Neural cell (in vitro differentiated cells): ENCODE results near the gene TNFAIP3. TPM values are rescaled to one million over a fixed set of nuclear protein-coding genes. Genes with fewer than 3 reads are reported as not detected.

Experiments used
- H2AFZ ChIP-seq: fragments of 200-600, 300-800 bp; sonication (generic), shearing (Covaris generic); 2 replicates; pipeline ENCODE4 v1.6.0; 2014; ENCODE audit warnings: low read depth, mild to moderate bottlenecking, antibody characterized with exemption, low read length, moderate library complexity
- H3F3A ChIP-seq: fragments of 200-600 bp; shearing (Covaris generic); 2 replicates; pipeline ENCODE4 v1.6.1; 2016; ENCODE audit warnings: mild to moderate bottlenecking, moderate library complexity, mixed read lengths, antibody characterized with exemption, low read length; ENCODE audit not compliant: insufficient read depth, poor library complexity, severe bottlenecking
- H3K27ac ChIP-seq: fragments of 200-600, 300-800 bp; sonication (generic), shearing (Covaris generic); 2 replicates; pipeline ENCODE4 v1.5.1; 2014; ENCODE audit warnings: mild to moderate bottlenecking, low read length, moderate library complexity
- H3K27me3 ChIP-seq: fragments of 300-800, 200-600 bp; sonication (generic), shearing (Covaris generic); 2 replicates; pipeline ENCODE4 v1.6.0; 2014; ENCODE audit warnings: mild to moderate bottlenecking, low read depth, low read length, moderate library complexity; ENCODE audit not compliant: insufficient read depth
- H3K36me3 ChIP-seq: fragments of 300-800, 200-600 bp; sonication (generic), shearing (Covaris generic); 2 replicates; pipeline ENCODE4 v1.5.1; 2014; ENCODE audit warnings: mild to moderate bottlenecking, antibody characterized with exemption, low read length, moderate library complexity; ENCODE audit not compliant: insufficient read depth
- H3K4me2 ChIP-seq: fragments of 300-800, 200-600 bp; sonication (generic), shearing (Covaris generic); 2 replicates; pipeline ENCODE4 v1.6.0; 2014; ENCODE audit warnings: mild to moderate bottlenecking, low read length
- H3K4me3 ChIP-seq: fragments of 300-800, 200-600 bp; sonication (generic), shearing (Covaris generic); 2 replicates; pipeline ENCODE4 v1.5.1; 2014; ENCODE audit warnings: mild to moderate bottlenecking, low read length, moderate library complexity
- H3K79me2 ChIP-seq: fragments of 200-600 bp; shearing (Covaris generic); replicated peaks from 2 replicates; pipeline ENCODE4 v1.6.0; 2014; ENCODE audit warnings: mild to moderate bottlenecking, low read length, moderate library complexity; ENCODE audit not compliant: insufficient read depth
- H3K9ac ChIP-seq: fragments of 300-800, 200-600 bp; sonication (generic), shearing (Covaris generic); 2 replicates; pipeline ENCODE4 v1.6.1; 2016; ENCODE audit warnings: mild to moderate bottlenecking, low read length, mixed read lengths
- H3K9me2 ChIP-seq: fragments of 200-600 bp; shearing (Covaris generic); 2 replicates; pipeline ENCODE4 v1.6.1; 2016; ENCODE audit warnings: mild to moderate bottlenecking, low read length, mixed read lengths; ENCODE audit not compliant: insufficient read depth
- H3K9me3 ChIP-seq: fragments of 200-600, 300-800 bp; sonication (generic), shearing (Covaris generic); 2 replicates; pipeline ENCODE4 v1.6.1; 2016; ENCODE audit warnings: mild to moderate bottlenecking, mixed run types, low read length, moderate library complexity, mixed read lengths
- H4K20me1 ChIP-seq: fragments of 200-600 bp; shearing (Covaris generic); 2 replicates; pipeline ENCODE4 v1.6.1; 2016; ENCODE audit warnings: mild to moderate bottlenecking, mixed run types; ENCODE audit not compliant: insufficient read depth
- EP300 ChIP-seq: fragments of 450-650 bp; conservative IDR thresholded peaks from 2 replicates; pipeline ENCODE4 v1.6.1; 2014; ENCODE audit warnings: antibody characterized with exemption, mild to moderate bottlenecking, moderate library complexity; ENCODE audit not compliant: poor library complexity, severe bottlenecking
- EZH2 ChIP-seq: fragments of 200-600, 300-800 bp; shearing (Covaris generic), sonication (generic); IDR thresholded peaks from 2 replicates; pipeline ENCODE4 v1.6.1; 2014; ENCODE audit warnings: antibody characterized with exemption, low read length, borderline replicate concordance, mild to moderate bottlenecking; ENCODE audit not compliant: insufficient read depth, poor library complexity, severe bottlenecking
- MXI1 ChIP-seq: fragments of 450-650 bp; conservative IDR thresholded peaks from 2 replicates; pipeline ENCODE4 v1.6.1; 2014; ENCODE audit warnings: antibody characterized with exemption, mild to moderate bottlenecking; ENCODE audit not compliant: poor library complexity, severe bottlenecking
- POLR2AphosphoS5 ChIP-seq: IDR thresholded peaks from 2 replicates; pipeline ENCODE4 v1.6.1; 2012
- RAD21 ChIP-seq: fragments of 450-650 bp; conservative IDR thresholded peaks from 2 replicates; pipeline ENCODE4 v1.6.1; 2014; ENCODE audit warnings: antibody characterized with exemption, mild to moderate bottlenecking, moderate library complexity
- TAF1 ChIP-seq: IDR thresholded peaks from 2 replicates; pipeline ENCODE4 v1.6.1; 2012; ENCODE audit warnings: low read depth
- polyA plus RNA-seq: library from polyadenylated mRNA; depleted of rRNA; stranded (reverse); fragments of >200 nt; gene quantifications from 2 replicates; pipeline ENCODE4 v1.2.3, GENCODE V29; 2014
- TF ChIP-seq, protein P1 (sequence below): IDR thresholded peaks from 2 replicates; pipeline ENCODE4 v1.6.1; 2012; ENCODE audit warnings: borderline replicate concordance
- TF ChIP-seq, protein P2 (sequence below): fragments of 450-650 bp; IDR thresholded peaks from 2 replicates; pipeline ENCODE4 v1.5.1; 2014; ENCODE audit warnings: antibody characterized with exemption, mild to moderate bottlenecking, moderate library complexity; ENCODE audit not compliant: poor library complexity, severe bottlenecking

The TNFAIP3 gene
- polyA plus RNA-seq, 1 donor from 2014 or later = 0.20 TPM

DNA sequence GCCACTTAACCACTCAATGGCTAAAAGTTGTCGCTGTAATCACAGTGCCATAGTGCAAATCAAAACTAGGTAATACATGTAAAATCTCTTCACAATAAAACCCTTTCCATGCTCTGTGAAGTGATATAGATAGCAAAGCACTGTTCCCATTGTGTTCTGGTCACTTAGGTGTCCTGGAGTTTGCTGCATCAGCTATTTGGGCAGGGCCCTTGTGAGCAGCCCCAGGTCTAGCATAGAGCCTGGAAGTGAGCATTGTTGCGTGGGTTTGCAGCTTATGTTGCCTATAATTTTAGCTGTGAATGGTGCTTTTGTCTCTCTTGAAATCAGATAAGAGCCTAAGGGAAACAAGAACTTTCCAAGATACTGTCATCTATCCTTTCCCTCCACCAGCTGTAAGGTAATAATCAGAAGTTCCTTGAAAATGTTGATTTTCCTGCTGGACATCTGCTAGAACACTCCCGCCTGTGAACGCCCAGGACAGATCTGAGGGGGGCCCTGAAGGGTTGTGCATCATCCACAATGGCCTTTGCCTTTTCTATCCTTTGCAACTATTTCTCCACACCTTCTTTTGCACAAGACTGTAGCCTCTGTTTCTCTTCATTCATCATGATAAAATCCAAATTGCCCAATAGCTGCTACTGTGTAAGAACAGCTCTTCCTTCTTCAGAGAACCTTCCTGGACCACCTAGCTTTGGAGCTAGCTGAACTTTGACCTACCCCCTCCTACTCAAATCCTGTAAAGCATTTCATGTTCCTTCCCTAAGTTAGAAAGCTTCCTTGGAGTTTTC is 57.0 kb downstream of the TNFAIP3 start:
- no peaks in the 10 kb centered on the region for H3F3A ChIP-seq

DNA sequence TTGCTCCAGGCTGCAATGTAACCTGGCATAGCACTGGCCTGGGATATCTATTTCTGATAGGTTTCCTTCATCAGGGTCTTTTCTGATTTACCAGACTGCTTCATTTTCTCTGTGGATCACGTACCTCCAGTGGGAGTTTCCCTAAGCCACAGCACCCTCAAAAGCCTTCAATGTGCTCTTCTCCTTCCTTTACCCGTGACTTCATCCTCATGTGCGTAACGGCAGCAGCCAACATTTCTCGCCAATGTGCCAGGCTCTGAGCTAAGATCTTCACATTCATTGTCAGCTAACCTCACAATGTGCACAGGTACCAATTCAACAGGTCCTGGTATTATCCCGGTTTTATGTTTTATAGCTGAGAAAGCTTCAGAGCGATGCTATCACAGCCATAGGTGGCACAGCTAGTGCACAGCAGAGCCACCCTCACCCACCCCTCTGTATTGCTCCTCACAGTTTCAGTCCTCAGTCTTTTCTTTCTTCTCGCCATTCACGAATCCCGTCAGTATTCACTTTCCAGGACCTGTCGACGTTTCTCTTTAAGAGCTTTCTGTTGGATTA is 58.2 kb downstream of the TNFAIP3 start:
- no peak overlapping the region for H3K9ac ChIP-seq
- no peaks in the 10 kb centered on the region for H3K9me2 ChIP-seq
- no peaks in the 10 kb centered on the region for H3K79me2 ChIP-seq
- no peaks in the 10 kb centered on the region for H4K20me1 ChIP-seq
- H3K4me3 ChIP-seq = no peak overlapping the region
- no peaks in the 10 kb centered on the region for H3K27me3 ChIP-seq
- H3F3A ChIP-seq = no peaks in the 10 kb centered on the region
- no peaks in the 10 kb centered on the region for H3K9me3 ChIP-seq
- no peak for TF ChIP-seq EZH2
- H3K27ac ChIP-seq = no peak overlapping the region
- no peak overlapping the region for H2AFZ ChIP-seq
- no peak overlapping the region for H3K4me2 ChIP-seq
- H3K36me3 ChIP-seq = no peaks in the 10 kb centered on the region

More for the DNA sequence above, 57.0 kb downstream of the TNFAIP3 start:
- Histone ChIP-seq H3K27ac (no peak overlapping the region), H3K27me3 (no peaks in the 10 kb centered on the region), H3K4me2 (no peak overlapping the region), H3K9me3 (no peaks in the 10 kb centered on the region), H3K79me2 (no peaks in the 10 kb centered on the region), H4K20me1 (no peaks in the 10 kb centered on the region), H3K9ac (no peak overlapping the region), H3K9me2 (no peaks in the 10 kb centered on the region), H2AFZ (no peak overlapping the region), H3K36me3 (no peaks in the 10 kb centered on the region), H3K4me3 (no peak overlapping the region)
- TF ChIP-seq, protein P1, sequence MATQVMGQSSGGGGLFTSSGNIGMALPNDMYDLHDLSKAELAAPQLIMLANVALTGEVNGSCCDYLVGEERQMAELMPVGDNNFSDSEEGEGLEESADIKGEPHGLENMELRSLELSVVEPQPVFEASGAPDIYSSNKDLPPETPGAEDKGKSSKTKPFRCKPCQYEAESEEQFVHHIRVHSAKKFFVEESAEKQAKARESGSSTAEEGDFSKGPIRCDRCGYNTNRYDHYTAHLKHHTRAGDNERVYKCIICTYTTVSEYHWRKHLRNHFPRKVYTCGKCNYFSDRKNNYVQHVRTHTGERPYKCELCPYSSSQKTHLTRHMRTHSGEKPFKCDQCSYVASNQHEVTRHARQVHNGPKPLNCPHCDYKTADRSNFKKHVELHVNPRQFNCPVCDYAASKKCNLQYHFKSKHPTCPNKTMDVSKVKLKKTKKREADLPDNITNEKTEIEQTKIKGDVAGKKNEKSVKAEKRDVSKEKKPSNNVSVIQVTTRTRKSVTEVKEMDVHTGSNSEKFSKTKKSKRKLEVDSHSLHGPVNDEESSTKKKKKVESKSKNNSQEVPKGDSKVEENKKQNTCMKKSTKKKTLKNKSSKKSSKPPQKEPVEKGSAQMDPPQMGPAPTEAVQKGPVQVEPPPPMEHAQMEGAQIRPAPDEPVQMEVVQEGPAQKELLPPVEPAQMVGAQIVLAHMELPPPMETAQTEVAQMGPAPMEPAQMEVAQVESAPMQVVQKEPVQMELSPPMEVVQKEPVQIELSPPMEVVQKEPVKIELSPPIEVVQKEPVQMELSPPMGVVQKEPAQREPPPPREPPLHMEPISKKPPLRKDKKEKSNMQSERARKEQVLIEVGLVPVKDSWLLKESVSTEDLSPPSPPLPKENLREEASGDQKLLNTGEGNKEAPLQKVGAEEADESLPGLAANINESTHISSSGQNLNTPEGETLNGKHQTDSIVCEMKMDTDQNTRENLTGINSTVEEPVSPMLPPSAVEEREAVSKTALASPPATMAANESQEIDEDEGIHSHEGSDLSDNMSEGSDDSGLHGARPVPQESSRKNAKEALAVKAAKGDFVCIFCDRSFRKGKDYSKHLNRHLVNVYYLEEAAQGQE = no peak
- TF ChIP-seq TAF1 (no peak), EP300 (no peak), MXI1 (no peak), RAD21 (no peak), POLR2AphosphoS5 (no peak)
- TF ChIP-seq, protein P2, sequence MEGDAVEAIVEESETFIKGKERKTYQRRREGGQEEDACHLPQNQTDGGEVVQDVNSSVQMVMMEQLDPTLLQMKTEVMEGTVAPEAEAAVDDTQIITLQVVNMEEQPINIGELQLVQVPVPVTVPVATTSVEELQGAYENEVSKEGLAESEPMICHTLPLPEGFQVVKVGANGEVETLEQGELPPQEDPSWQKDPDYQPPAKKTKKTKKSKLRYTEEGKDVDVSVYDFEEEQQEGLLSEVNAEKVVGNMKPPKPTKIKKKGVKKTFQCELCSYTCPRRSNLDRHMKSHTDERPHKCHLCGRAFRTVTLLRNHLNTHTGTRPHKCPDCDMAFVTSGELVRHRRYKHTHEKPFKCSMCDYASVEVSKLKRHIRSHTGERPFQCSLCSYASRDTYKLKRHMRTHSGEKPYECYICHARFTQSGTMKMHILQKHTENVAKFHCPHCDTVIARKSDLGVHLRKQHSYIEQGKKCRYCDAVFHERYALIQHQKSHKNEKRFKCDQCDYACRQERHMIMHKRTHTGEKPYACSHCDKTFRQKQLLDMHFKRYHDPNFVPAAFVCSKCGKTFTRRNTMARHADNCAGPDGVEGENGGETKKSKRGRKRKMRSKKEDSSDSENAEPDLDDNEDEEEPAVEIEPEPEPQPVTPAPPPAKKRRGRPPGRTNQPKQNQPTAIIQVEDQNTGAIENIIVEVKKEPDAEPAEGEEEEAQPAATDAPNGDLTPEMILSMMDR = no peak
